ENCODE measurements around the gene CEACAM1.

DNA sequence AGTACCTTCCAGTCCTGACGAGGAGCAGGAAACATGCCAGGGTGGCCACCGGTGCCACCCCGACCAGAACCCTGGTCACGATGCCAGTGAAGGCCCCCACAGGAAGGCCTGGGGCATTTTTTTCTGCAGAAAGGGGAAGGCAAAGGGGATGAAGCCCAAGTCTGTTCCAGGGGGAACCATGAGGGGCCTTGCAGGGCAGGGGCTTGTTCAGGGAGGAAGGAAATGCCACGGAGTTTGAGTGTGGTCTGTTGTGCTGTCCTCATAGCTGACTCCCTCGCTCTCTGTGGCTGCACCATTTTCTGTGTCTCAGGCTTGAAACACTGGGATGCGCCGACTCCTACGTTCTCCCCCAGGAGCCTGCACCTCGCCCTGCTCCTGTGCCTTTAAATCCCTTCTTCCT lies 27.5 kb upstream of the CEACAM1 start:
- TF ChIP-seq CTCF (IDR thresholded peaks at IDR 0.05), result no peak
- TF ChIP-seq EZH2 (IDR thresholded peaks at IDR 0.05), result no peak
- TF ChIP-seq EZH2phosphoT487 (IDR thresholded peaks at IDR 0.05), result no peak

All from neural progenitor cell (in vitro differentiated cells).